Neuronal stem cell (in vitro differentiated cells): ENCODE results near the gene INPP5J.
"Not testable (repeated sequence)": the region's sequence is repeated elsewhere in the genome, so short reads cannot be mapped to it uniquely, and the experiment has no call there.

Source experiments
- DNase-seq: peaks from one replicate; pipeline ENCODE4 v3.0.0-alpha.2; 2013; ENCODE audit warnings: low spot score
- H2AFZ ChIP-seq: one replicate; pipeline ENCODE4 v1.6.1; 2013; ENCODE audit warnings: mild to moderate bottlenecking, low read length, inconsistent platforms
- H2AK5ac ChIP-seq: 2 replicates; pipeline ENCODE4 v1.6.1; 2013; ENCODE audit warnings: low read depth, mild to moderate bottlenecking, inconsistent platforms, low read length, moderate library complexity, mixed read lengths
- H2BK120ac ChIP-seq: 2 replicates; pipeline ENCODE4 v1.6.1; 2013; ENCODE audit warnings: low read depth, mild to moderate bottlenecking, inconsistent platforms, low read length, moderate library complexity, mixed read lengths
- H2BK12ac ChIP-seq: one replicate; pipeline ENCODE4 v1.6.1; 2013; ENCODE audit warnings: low read length, inconsistent platforms
- H2BK15ac ChIP-seq: 2 replicates; pipeline ENCODE4 v1.6.1; 2013; ENCODE audit warnings: mild to moderate bottlenecking, low read length, inconsistent platforms, mixed read lengths
- H2BK5ac ChIP-seq: one replicate; pipeline ENCODE4 v1.6.1; 2013; ENCODE audit warnings: inconsistent platforms, mild to moderate bottlenecking, low read length, moderate library complexity
- H3K14ac ChIP-seq: one replicate; pipeline ENCODE4 v1.6.1; 2013; ENCODE audit warnings: low read length, inconsistent platforms
- H3K18ac ChIP-seq: 2 replicates; pipeline ENCODE4 v1.6.1; 2013; ENCODE audit warnings: low read length, inconsistent platforms
- H3K23ac ChIP-seq: 2 replicates; pipeline ENCODE4 v1.6.1; 2013; ENCODE audit warnings: low read depth, mild to moderate bottlenecking, mixed read lengths, low read length, inconsistent platforms; ENCODE audit not compliant: poor library complexity
- H3K27ac ChIP-seq: replicated peaks from 3 replicates; pipeline ENCODE4 v1.5.1; 2013; ENCODE audit warnings: low read length, inconsistent platforms
- H3K27me3 ChIP-seq, 3 experiments: 2 replicates each; pipeline ENCODE4 v1.6.1; 2013; ENCODE audit warnings: low read length in 3 of 3, mild to moderate bottlenecking in 2 of 3, inconsistent platforms in 1 of 3, low read depth in 1 of 3, mixed read lengths in 1 of 3, moderate library complexity in 1 of 3; ENCODE audit not compliant: control insufficient read depth in 3 of 3, insufficient read depth in 3 of 3
- H3K36me3 ChIP-seq, 2 donors: replicated peaks in 1 of 2; 2 replicates each; pipeline ENCODE4 v1.6.1; 2013; ENCODE audit warnings: low read length in 2 of 2; ENCODE audit not compliant: control insufficient read depth in 2 of 2, insufficient read depth in 2 of 2
- H3K4ac ChIP-seq: 2 replicates; pipeline ENCODE4 v1.6.1; 2013; ENCODE audit warnings: inconsistent platforms, mild to moderate bottlenecking, low read length, moderate library complexity
- H3K4me1 ChIP-seq, 2 donors: 1 replicate in 1 of 2; 2 replicates in 1 of 2; pipeline ENCODE4 v1.6.1; 2013; ENCODE audit warnings: low read length in 2 of 2, low read depth in 1 of 2; ENCODE audit not compliant: control insufficient read depth in 2 of 2, insufficient read depth in 1 of 2
- H3K4me2 ChIP-seq: one replicate; pipeline ENCODE4 v1.6.1; 2013; ENCODE audit warnings: mild to moderate bottlenecking, low read length, inconsistent platforms; ENCODE audit not compliant: insufficient read depth, poor library complexity, severe bottlenecking
- H3K4me3 ChIP-seq, 2 donors: 2 replicates each; pipeline ENCODE4 v1.5.1; 2013; ENCODE audit warnings: low read length in 2 of 2, mild to moderate bottlenecking in 2 of 2, inconsistent platforms in 1 of 2, moderate library complexity in 1 of 2
- H3K79me1 ChIP-seq: one replicate; pipeline ENCODE4 v1.6.1; 2013; ENCODE audit warnings: low read depth, mild to moderate bottlenecking, inconsistent platforms, low read length, moderate library complexity
- H3K9ac ChIP-seq: one replicate; pipeline ENCODE4 v1.6.1; 2013; ENCODE audit warnings: mild to moderate bottlenecking, low read depth, low read length, inconsistent platforms; ENCODE audit not compliant: poor library complexity
- H3K9me3 ChIP-seq, 2 donors: replicated peaks in 1 of 2; 2 replicates each; pipeline versions ENCODE3 to v1.6.1; 2013; ENCODE audit warnings: low read length in 2 of 2, mild to moderate bottlenecking in 2 of 2, inconsistent platforms in 1 of 2, low read depth in 1 of 2, mixed read lengths in 1 of 2, moderate library complexity in 1 of 2; ENCODE audit not compliant: control insufficient read depth in 2 of 2, insufficient read depth in 1 of 2
- H4K8ac ChIP-seq: one replicate; pipeline ENCODE4 v1.6.1; 2013; ENCODE audit warnings: low read depth, mild to moderate bottlenecking, inconsistent platforms, low read length, moderate library complexity
- H4K91ac ChIP-seq: one replicate; pipeline ENCODE4 v1.6.1; 2013; ENCODE audit warnings: low read length, low read depth, mild to moderate bottlenecking, inconsistent platforms; ENCODE audit not compliant: poor library complexity
- WGBS, 2 donors: extraction: QIAGEN DNeasy Blood & Tissue Kit; methylation state at CpG; one replicate each; pipeline ENCODE4 v1.1.7; 2013; ENCODE audit warnings: missing lambda C conversion rate in 2 of 2, mixed read lengths in 1 of 2; ENCODE audit not compliant: insufficient read length in 2 of 2, insufficient replicate concordance in 1 of 2; ENCODE audit errors: extremely low coverage in 2 of 2; 5-methylcytosine and 5-hydroxymethylcytosine counted together

Gene INPP5J

DNA sequence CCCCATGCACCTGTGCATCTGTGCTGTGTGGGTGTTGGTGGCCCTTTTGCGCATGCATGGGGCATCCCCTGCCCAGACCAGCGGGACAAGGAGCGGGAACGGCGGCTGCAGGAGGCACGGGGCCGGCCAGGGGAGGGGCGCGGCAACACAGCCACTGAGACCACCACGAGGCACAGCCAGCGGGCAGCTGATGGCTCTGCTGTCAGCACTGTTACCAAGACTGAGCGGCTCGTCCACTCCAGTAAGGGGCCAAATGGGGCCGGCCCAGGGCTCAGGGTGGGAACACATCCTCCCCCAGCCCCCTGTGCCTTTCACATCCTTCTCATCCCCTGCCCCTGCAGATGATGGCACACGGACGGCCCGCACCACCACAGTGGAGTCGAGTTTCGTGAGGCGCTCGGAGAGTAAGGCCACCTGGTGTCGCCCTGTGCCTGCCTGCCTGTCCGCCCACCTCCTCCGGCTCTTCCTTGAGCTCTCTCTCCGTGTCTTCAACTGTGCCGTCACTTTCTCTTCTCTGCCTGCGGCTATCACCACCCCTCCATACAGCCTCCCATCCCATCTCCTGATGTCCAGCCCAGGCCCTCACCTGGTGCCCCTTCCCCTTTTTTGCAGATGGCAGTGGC lies 26.0 kb upstream of the INPP5J start:
- Histone ChIP-seq H2BK120ac (no peak overlapping the region), H3K14ac (no peak overlapping the region), H3K4ac (no peak overlapping the region), H3K4me3 (no peak overlapping the region), H3K9ac (no peak overlapping the region), H3K79me1 (no peaks in the 10 kb centered on the region), H4K91ac (no peak overlapping the region), H3K36me3 (peaks cover 21 to 55% of the 10 kb centered on the region in 2 donors), H3K9me3 (no peaks in the 10 kb centered on the region), H2BK5ac (no peak overlapping the region), H3K18ac (no peak overlapping the region), H2BK12ac (no peak overlapping the region), H3K27me3 (no peaks in the 10 kb centered on the region), H3K4me2 (no peak overlapping the region), H3K4me1 (peaks cover 0 to 9% of the 10 kb centered on the region in 2 donors), H2AK5ac (no peak overlapping the region), H4K8ac (no peak overlapping the region), H2AFZ (no peak overlapping the region), H3K27ac (no peak overlapping the region), H3K23ac (no peak overlapping the region), H2BK15ac (no peak overlapping the region)
- DNase-seq, result no peak
- WGBS, 2 donors, result no CpG with 5 or more reads among the region's 27 CpGs

DNA sequence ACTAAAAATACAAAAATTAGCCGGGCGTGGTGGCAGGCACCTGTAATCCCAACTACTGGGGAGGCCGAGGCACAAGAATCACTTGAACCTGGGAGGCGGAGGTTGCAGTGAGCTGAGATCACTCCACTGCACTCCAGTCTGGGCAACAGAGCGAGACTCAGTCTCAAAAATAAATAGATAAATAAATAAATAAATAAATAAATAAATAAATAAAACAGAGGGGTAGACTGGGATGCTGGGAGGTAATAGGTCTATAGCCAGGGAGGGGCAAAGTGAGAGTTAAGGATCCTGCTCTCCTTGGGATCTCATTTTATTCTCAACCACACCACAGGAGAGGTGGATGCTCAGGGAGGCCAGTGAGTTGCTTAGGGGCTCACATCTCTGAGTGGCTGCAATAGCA lies 25.2 kb upstream of the INPP5J start:
- H3K14ac ChIP-seq, H2AFZ ChIP-seq, H3K9ac ChIP-seq, H3K18ac ChIP-seq, H2BK5ac ChIP-seq, H4K91ac ChIP-seq, H3K9me3 ChIP-seq, H3K27me3 ChIP-seq, H3K4me3 ChIP-seq, H3K4me1 ChIP-seq, DNase-seq, H3K4ac ChIP-seq, H3K4me2 ChIP-seq, H2BK120ac ChIP-seq, H3K79me1 ChIP-seq, H3K27ac ChIP-seq, H2BK12ac ChIP-seq, H3K23ac ChIP-seq, H2BK15ac ChIP-seq, H4K8ac ChIP-seq, H2AK5ac ChIP-seq: not testable (repeated sequence)
- H3K36me3 ChIP-seq, result peaks cover 23 to 55% of the 10 kb centered on the region in 2 donors
- no CpG with 5 or more reads among the region's 5 CpGs for WGBS, 2 donors

DNA sequence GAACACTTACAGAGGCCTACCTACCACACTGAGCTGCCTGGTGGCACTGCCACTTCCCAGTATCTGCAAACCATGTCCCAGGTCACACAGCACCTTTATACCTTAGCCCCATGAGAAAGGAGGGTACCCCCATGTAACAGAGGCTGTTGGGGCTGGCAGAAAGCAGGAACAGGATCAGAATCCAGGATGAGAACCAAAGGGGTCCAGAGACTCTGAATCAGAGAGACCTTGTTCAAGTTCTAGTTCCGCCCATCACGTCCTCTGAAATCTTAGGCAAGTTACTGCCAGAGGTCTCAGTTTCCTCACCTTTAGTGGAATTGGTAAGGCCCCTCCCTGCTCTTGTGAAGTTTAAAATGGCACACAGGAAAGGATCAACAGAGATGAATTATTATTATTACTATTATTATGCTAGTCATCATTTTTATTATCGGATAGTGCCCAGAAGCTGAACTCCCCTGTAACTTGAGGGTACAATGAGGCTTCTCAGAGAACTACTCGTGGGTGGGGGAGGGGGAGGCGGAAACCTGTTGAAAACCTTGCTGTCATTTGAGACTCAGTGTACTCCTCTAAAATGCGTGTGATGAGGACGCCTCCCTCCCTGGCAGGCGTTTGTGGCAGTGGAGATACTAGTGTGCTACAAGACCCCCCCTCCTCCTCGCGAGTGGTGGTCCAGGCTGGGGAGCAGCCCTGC lies 24.7 kb upstream of the INPP5J start:
- no peak overlapping the region for H2AK5ac ChIP-seq
- peak overlapping the region; percentile 72 for H3K14ac ChIP-seq
- H2AFZ ChIP-seq, result no peak overlapping the region
- peak overlapping the region; percentile 38 for H3K4me2 ChIP-seq
- peak overlapping the region; percentile 87 for H3K18ac ChIP-seq
- no peak overlapping the region for H2BK5ac ChIP-seq
- H2BK12ac ChIP-seq, result no peak overlapping the region
- H3K23ac ChIP-seq, result peak overlapping the region; percentile 94
- no peaks in the 10 kb centered on the region for H3K27me3 ChIP-seq
- no peak overlapping the region for H3K4me3 ChIP-seq
- no peak overlapping the region for H4K8ac ChIP-seq
- no peak overlapping the region for H4K91ac ChIP-seq
- H3K9ac ChIP-seq, result peak overlapping the region; percentile 54
- no peaks in the 10 kb centered on the region for H3K79me1 ChIP-seq
- no peak overlapping the region for H3K27ac ChIP-seq
- no peak for DNase-seq
- no peak overlapping the region for H2BK15ac ChIP-seq
- H3K36me3 ChIP-seq, result peaks cover 20 to 50% of the 10 kb centered on the region in 2 donors
- H3K4me1 ChIP-seq, result peaks cover 0 to 9% of the 10 kb centered on the region in 2 donors
- H3K4ac ChIP-seq, result no peak overlapping the region
- no peak overlapping the region for H2BK120ac ChIP-seq
- no CpG with 5 or more reads among the region's 10 CpGs for WGBS, 2 donors
- H3K9me3 ChIP-seq, result peaks cover 0 to 2% of the 10 kb centered on the region in 2 donors

DNA sequence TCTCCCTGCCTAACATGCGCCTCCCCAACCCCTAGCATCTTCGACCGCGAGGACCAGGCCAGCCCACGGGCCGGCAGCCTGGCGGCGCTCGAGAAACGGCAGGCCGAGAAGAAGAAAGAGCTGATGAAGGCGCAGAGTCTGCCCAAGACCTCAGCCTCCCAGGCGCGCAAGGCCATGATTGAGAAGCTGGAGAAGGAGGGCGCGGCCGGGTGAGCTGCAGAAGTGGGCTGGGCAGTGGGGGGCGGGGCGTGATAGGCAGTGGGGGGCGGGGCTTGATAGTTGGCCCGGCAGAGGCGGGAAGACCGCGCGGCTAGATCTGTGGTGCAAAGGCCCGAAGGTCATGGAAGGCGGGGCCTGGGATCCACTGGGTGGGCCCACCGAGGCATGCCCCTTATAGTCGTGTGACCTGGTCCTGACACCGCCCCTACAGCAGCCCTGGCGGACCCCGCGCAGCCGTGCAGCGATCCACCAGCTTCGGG lies 24.1 kb upstream of the INPP5J start:
- no peak overlapping the region for H2BK5ac ChIP-seq
- peak overlapping the region; percentile 54 for H3K9ac ChIP-seq
- H4K8ac ChIP-seq, result no peak overlapping the region
- H3K14ac ChIP-seq, result peak overlapping the region; percentile 72
- no peak overlapping the region for H2BK15ac ChIP-seq
- H3K4me2 ChIP-seq, result peak overlapping the region; percentile 38
- H3K27ac ChIP-seq, result no peak overlapping the region
- H3K36me3 ChIP-seq, result peaks cover 20 to 49% of the 10 kb centered on the region in 2 donors
- no peak overlapping the region for H2BK12ac ChIP-seq
- no peaks in the 10 kb centered on the region for H3K27me3 ChIP-seq
- no peak overlapping the region for H2BK120ac ChIP-seq
- DNase-seq, result no peak
- peak overlapping the region; percentile 87 for H3K18ac ChIP-seq
- no peak overlapping the region for H2AK5ac ChIP-seq
- H3K4me1 ChIP-seq, result peaks cover 0 to 9% of the 10 kb centered on the region in 2 donors
- no peaks in the 10 kb centered on the region for H3K79me1 ChIP-seq
- no peak overlapping the region for H2AFZ ChIP-seq
- H3K23ac ChIP-seq, result peak overlapping the region; percentile 94
- H3K4me3 ChIP-seq, result no peak overlapping the region
- H4K91ac ChIP-seq, result no peak overlapping the region
- H3K9me3 ChIP-seq, result peaks cover 0 to 2% of the 10 kb centered on the region in 2 donors
- H3K4ac ChIP-seq, result no peak overlapping the region
- WGBS, 2 donors, result no CpG with 5 or more reads among the region's 36 CpGs
